GM12891 (cell line): ENCODE results near the gene CGNL1.

Source experiments
- POLR2A ChIP-seq: IDR thresholded peaks from 2 replicates; pipeline ENCODE4 v1.6.1; 2011; ENCODE audit warnings: low read depth, low read length, control low read depth
- POLR2AphosphoS5 ChIP-seq: IDR thresholded peaks from 2 replicates; pipeline ENCODE4 v1.6.1; 2011; ENCODE audit warnings: low read depth, low read length, control low read depth
- SPI1 ChIP-seq: IDR thresholded peaks from 2 replicates; pipeline ENCODE4 v1.6.1; 2011; ENCODE audit warnings: low read depth, low read length, control low read depth
- TAF1 ChIP-seq: IDR thresholded peaks from 2 replicates; pipeline ENCODE4 v1.6.1; 2011; ENCODE audit warnings: low read depth, low read length, control low read depth

GRCh38 chr15:57548835-57549234 lies 172.5 kb downstream of the CGNL1 start:
- TF ChIP-seq POLR2A (no peak), TAF1 (no peak), POLR2AphosphoS5 (no peak), SPI1 (no peak)
